Kidney (tissue), 14 donors: ENCODE data around the gene CUBN. TPM values are rescaled to one million over a fixed set of nuclear protein-coding genes. Genes with fewer than 3 reads are reported as not detected.

Experiments
- DNase-seq, 5 donors: peaks; one replicate each; pipeline ENCODE4 v3.0.0-alpha.2; 2013 to 2020
- FAIRE-seq: peaks from 2 replicates; lab custom pipeline; 2012; peaks lifted over from hg19 to GRCh38; lab: Jason Lieb, UNC
- H3K27ac ChIP-seq, 2 donors: one replicate each; pipeline ENCODE4 v1.7.0; 2013; ENCODE audit warnings: low read depth in 2 of 2, low read length in 2 of 2, inconsistent platforms in 1 of 2
- H3K27me3 ChIP-seq: one replicate; pipeline ENCODE4 v1.7.1; 2013; ENCODE audit warnings: low read length, inconsistent platforms; ENCODE audit not compliant: control insufficient read depth, insufficient read depth
- H3K36me3 ChIP-seq, 3 donors: one replicate each; pipeline versions ENCODE4 v1.7.0 to v1.7.1; 2013; ENCODE audit warnings: low read length in 3 of 3, control low read depth in 1 of 3, inconsistent platforms in 1 of 3; ENCODE audit not compliant: insufficient read depth in 3 of 3, control insufficient read depth in 2 of 3
- H3K4me1 ChIP-seq, 3 donors: one replicate each; pipeline versions ENCODE4 v1.7.0 to v1.7.1; 2013; ENCODE audit warnings: low read length in 3 of 3, inconsistent platforms in 1 of 3, low read depth in 1 of 3; ENCODE audit not compliant: control insufficient read depth in 2 of 3, insufficient read depth in 2 of 3
- H3K4me3 ChIP-seq, 3 donors: one replicate each; pipeline versions ENCODE4 v1.7.0 to v1.8.1; 2013; ENCODE audit warnings: low read length in 3 of 3, control low read depth in 1 of 3, inconsistent platforms in 1 of 3
- H3K9ac ChIP-seq, 3 donors: one replicate each; pipeline versions ENCODE4 v1.7.0 to v1.7.1; 2013; ENCODE audit warnings: low read length in 3 of 3, control low read depth in 1 of 3, inconsistent platforms in 1 of 3
- H3K9me3 ChIP-seq, 3 donors: one replicate each; pipeline versions ENCODE4 v1.7.0 to v1.7.1; 2013; ENCODE audit warnings: low read length in 3 of 3, control low read depth in 1 of 3, inconsistent platforms in 1 of 3; ENCODE audit not compliant: control insufficient read depth in 2 of 3, insufficient read depth in 1 of 3
- CTCF ChIP-seq: IDR thresholded peaks from 3 replicates; pipeline ENCODE4 v1.5.1; 2012; ENCODE audit warnings: mild to moderate bottlenecking, moderate library complexity, borderline replicate concordance; ENCODE audit not compliant: insufficient read depth; ENCODE audit errors: extremely low read depth
- intact Hi-C: fragments of 100-400 bp; cut with DNase I; formaldehyde crosslinking; loops from one replicate; pipeline ENCODE4 v1.11.1; 2022
- polyA plus RNA-seq: library from polyadenylated mRNA; stranded (reverse); fragments of 350-450 nt; fragmentation: Illumina TruSeq; extraction: RNeasy Lipid Tissue Mini Kit (QIAGEN cat#74804); gene quantifications from one replicate; pipeline ENCODE4 v1.2.3, GENCODE V29; 2014; ENCODE audit warnings: low read depth, low replicate concordance; ENCODE audit not compliant: insufficient read depth
- total RNA-seq: library from RNA; stranded (reverse); fragmentation: NEBNext Ultra II Directional; extraction: Animal tissue kit (Norgen Biotek cat#: 25700); gene quantifications from one replicate; pipeline ENCODE4 v1.2.1, GENCODE V29; 2021
- donor health status: control.
- donor health status: control.
- donor health status: control.
- donor health status: control.
- donor health status: control.
- donor health status: DM: yes; HTN: yes; CAD: no.
- donor health status: Normal renal cell carcinoma (clear cell type).

The CUBN gene
- total and polyA plus RNA-seq, 2 donors from 2014 or later = 14.8 to 31.6 TPM

- FAIRE-seq (no peak), DNase-seq (no peak)
- Histone ChIP-seq H3K4me3 (no peak overlapping the region), H3K27me3 (no peaks in the 10 kb centered on the region), H3K27ac (no peak overlapping the region), H3K4me1 (peaks cover 0 to 8% (median 3%) of the 10 kb centered on the region in 3 donors), H3K9me3 (no peaks in the 10 kb centered on the region), H3K9ac (no peak overlapping the region), H3K36me3 (peaks cover 0 to 9% (median 2%) of the 10 kb centered on the region in 3 donors)
- no peak for TF ChIP-seq CTCF
- intact Hi-C loops = no loop called here
Measured at GRCh38 chr10:16820421-16820820, 309.2 kb downstream of the CUBN start.

DNA sequence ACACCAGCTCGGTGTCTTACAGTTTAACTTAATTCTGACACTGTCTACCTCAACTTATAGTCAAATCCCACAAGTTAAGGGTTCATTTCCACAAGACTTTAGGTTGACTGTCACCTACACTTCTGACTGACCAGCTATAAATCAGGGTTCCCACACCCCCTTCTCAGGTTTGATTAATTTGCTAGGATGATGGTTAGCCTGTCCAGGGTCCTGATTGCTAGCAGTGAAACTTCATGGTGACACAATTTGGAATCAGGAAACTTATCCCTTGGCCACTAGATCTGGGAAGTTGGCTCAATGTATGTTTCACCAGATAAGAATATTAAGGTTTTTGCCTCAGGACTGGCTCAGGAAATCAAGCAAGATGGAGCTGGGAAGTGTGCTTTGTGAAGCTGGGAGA lies 309.6 kb downstream of the CUBN start:
- no peaks in the 10 kb centered on the region for H3K27me3 ChIP-seq
- no peak for DNase-seq
- H3K4me1 ChIP-seq = peaks cover 0 to 8% (median 3%) of the 10 kb centered on the region in 3 donors
- no peak overlapping the region for H3K4me3 ChIP-seq
- FAIRE-seq = no peak
- peaks cover 0 to 9% (median 2%) of the 10 kb centered on the region in 3 donors for H3K36me3 ChIP-seq
- no peak for TF ChIP-seq CTCF
- intact Hi-C loops = no loop called here
- H3K27ac ChIP-seq = no peak overlapping the region
- no peak overlapping the region for H3K9ac ChIP-seq
- H3K9me3 ChIP-seq = no peaks in the 10 kb centered on the region

- intact Hi-C loops = no loop called here
- peaks cover 0 to 9% (median 2%) of the 10 kb centered on the region in 3 donors for H3K36me3 ChIP-seq
- peaks cover 0 to 8% (median 3%) of the 10 kb centered on the region in 3 donors for H3K4me1 ChIP-seq
- H3K27me3 ChIP-seq = no peaks in the 10 kb centered on the region
- TF ChIP-seq CTCF = no peak
- H3K9ac ChIP-seq = no peak overlapping the region
- H3K4me3 ChIP-seq = no peak overlapping the region
- no peak for DNase-seq
- no peak overlapping the region for H3K27ac ChIP-seq
- FAIRE-seq = no peak
- no peaks in the 10 kb centered on the region for H3K9me3 ChIP-seq
Measured at GRCh38 chr10:16819436-16819835, 310.2 kb downstream of the CUBN start.

DNA sequence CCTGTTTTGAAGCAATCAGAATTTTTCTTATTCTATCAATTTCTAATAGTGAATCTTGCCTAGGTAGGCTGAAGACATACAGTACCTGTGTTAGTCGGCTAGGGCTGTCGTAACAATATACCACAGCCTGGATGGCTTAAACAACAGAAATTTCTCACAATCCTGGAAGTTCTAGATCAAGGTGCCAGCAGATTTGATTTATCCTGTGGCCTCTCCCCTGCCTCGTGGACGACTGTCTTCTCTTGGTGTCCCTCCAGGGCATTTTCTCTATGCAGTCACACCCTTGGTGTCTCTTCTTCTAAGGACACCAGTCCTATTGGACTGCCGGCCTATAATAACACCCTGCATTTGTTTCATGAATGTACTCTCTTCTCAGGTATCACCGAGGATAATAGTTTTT lies 310.6 kb downstream of the CUBN start:
- peaks cover 0 to 8% (median 3%) of the 10 kb centered on the region in 3 donors for H3K4me1 ChIP-seq
- TF ChIP-seq CTCF = no peak
- no peak overlapping the region for H3K9ac ChIP-seq
- H3K4me3 ChIP-seq = no peak overlapping the region
- no peak for DNase-seq
- H3K27me3 ChIP-seq = no peaks in the 10 kb centered on the region
- H3K9me3 ChIP-seq = no peaks in the 10 kb centered on the region
- H3K27ac ChIP-seq = no peak overlapping the region
- FAIRE-seq = no peak
- intact Hi-C loops = no loop called here
- peaks cover 0 to 9% (median 2%) of the 10 kb centered on the region in 3 donors for H3K36me3 ChIP-seq
